K562 (cell line): ENCODE measurements around the gene HAGHL. TPM values are rescaled to one million over a fixed set of nuclear protein-coding genes. Genes with fewer than 3 reads are reported as not detected.

ENCODE experiments used
- CBX1 ChIP-seq: sonication (generic); IDR thresholded peaks from 2 replicates; pipeline ENCODE4 v1.6.1; 2016; ENCODE audit warnings: antibody characterized with exemption, low read depth, mild to moderate bottlenecking
- CHD1 ChIP-seq: fragments of 200-600 bp; sonication (generic); IDR thresholded peaks from one replicate; pipeline ENCODE4 v1.6.1; 2012; ENCODE audit warnings: mild to moderate bottlenecking, moderate library complexity, low read length, inconsistent platforms
- ETS1 ChIP-seq: conservative IDR thresholded peaks from 2 replicates; pipeline ENCODE4 v1.6.1; 2011; ENCODE audit warnings: low read depth, mild to moderate bottlenecking, low read length; ENCODE audit not compliant: control insufficient read depth
- HBP1 ChIP-seq: fragments of 450-650 bp; formaldehyde crosslinking; IDR thresholded peaks from 2 replicates; pipeline ENCODE4 v1.4.0; 2022; ENCODE audit warnings: missing genetic modification characterization
- HNRNPL ChIP-seq: fragments of 200-400 bp; formaldehyde crosslinking; IDR thresholded peaks from 2 replicates; pipeline ENCODE4 v1.6.1; 2017; ENCODE audit warnings: low read depth, mild to moderate bottlenecking, low read length
- RBFOX2 ChIP-seq: fragments of 200-400 bp; formaldehyde crosslinking; IDR thresholded peaks from 2 replicates; pipeline ENCODE4 v1.6.1; 2017; ENCODE audit warnings: low read depth, mild to moderate bottlenecking, low read length, moderate library complexity
- RBM39 ChIP-seq: fragments of 200-400 bp; formaldehyde crosslinking; optimal IDR thresholded peaks from 2 replicates; pipeline ENCODE3; 2018; ENCODE audit warnings: low read depth, low read length
- ZBTB40 ChIP-seq, 2 experiments: fragments of 450-650 bp in 1 of 2; sonication (generic) in 1 of 2; formaldehyde crosslinking in 1 of 2; IDR thresholded peaks; 2 replicates each; pipeline versions ENCODE4 v1.7.1 to v1.9.0; 2016 to 2022; ENCODE audit warnings: inconsistent platforms in 1 of 2, mild to moderate bottlenecking in 1 of 2, missing genetic modification reagents in 1 of 2
- ZNF583 ChIP-seq: fragments of 250-450 bp; sonication (Bioruptor Pico); IDR thresholded peaks from 2 replicates; pipeline ENCODE4 v1.4.0; 2020
- ZNF586 ChIP-seq: fragments of 450-650 bp; formaldehyde crosslinking; conservative IDR thresholded peaks from 2 replicates; pipeline ENCODE4 v1.4.0; 2020; ENCODE audit warnings: mild to moderate bottlenecking, moderate library complexity
- ZNF639 ChIP-seq, 2 experiments: fragments of 200-800 bp in 1 of 2; sonication (Bioruptor generic) in 1 of 2; sonication (generic) in 1 of 2; formaldehyde crosslinking in 1 of 2; IDR thresholded peaks in 1 of 2; conservative IDR thresholded peaks in 1 of 2; 2 replicates each; pipeline versions ENCODE4 v1.5.0 to v1.6.1; 2016 to 2020; ENCODE audit warnings: missing compliant biosample characterization in 1 of 2, missing genetic modification characterization in 1 of 2, missing genetic modification reagents in 1 of 2
- ZNF668 ChIP-seq: fragments of 250-450 bp; sonication (Bioruptor Pico); IDR thresholded peaks from 2 replicates; pipeline ENCODE4 v1.8.0; 2022; ENCODE audit warnings: mild to moderate bottlenecking, inconsistent platforms
- ZNF75A ChIP-seq: fragments of 450-650 bp; formaldehyde crosslinking; IDR thresholded peaks from 2 replicates; pipeline ENCODE4 v1.4.0; 2020; ENCODE audit warnings: mild to moderate bottlenecking
- polyA plus RNA-seq, 8 experiments: library from polyadenylated mRNA; depleted of rRNA in 4 of 8; stranded (reverse) in 5 of 8; unstranded in 3 of 8; fragments of >200 nt; fragmentation: Nextera tagmentation in 2 of 8; fragmentation: Illumina TruSeq in 1 of 8; extraction: Ambion mirVana in 2 of 8; extraction: Trizol in 1 of 8; gene quantifications; 2 replicates each; pipeline versions ENCODE4 v1.2.1 to v1.2.3, GENCODE V29; 2011 to 2014; ENCODE audit warnings: inconsistent platforms in 1 of 8, missing spikeins in 1 of 8
- total RNA-seq, 7 experiments: library from RNA; depleted of rRNA in 6 of 7; stranded (reverse); fragments of >200 nt in 6 of 7; fragmentation: Illumina TruSeq in 2 of 7; extraction: Trizol in 2 of 7; gene quantifications; 2 replicates each; pipeline versions ENCODE4 v1.2.1 to v1.2.3, GENCODE V29; 2011 to 2021; ENCODE audit warnings: low replicate concordance in 1 of 7

HAGHL gene
- total and polyA plus RNA-seq, 9 of the 15 experiments (the other 6 are each of a cell fraction or from before 2014, with no cell fraction given) = 0.31 to 83.4 (median 20.7) TPM

GRCh38 chr16:728890-729744 lies 2.2 kb downstream of the HAGHL start (continued):
- TF ChIP-seq ZBTB40 (IDR thresholded peaks at IDR 0.05) = no peak
- TF ChIP-seq ZBTB40 (CRISPR knock-in tag; IDR thresholded peaks at IDR 0.05) = no peak
- no peak for TF ChIP-seq ZNF583
- peak; percentile 72 for TF ChIP-seq RBFOX2
- TF ChIP-seq RBM39 = no peak
- no peak for TF ChIP-seq ZNF75A (CRISPR knock-in tag)
- peak; percentile 86; the same call in 1 of the 2 replicates for TF ChIP-seq HNRNPL
- TF ChIP-seq ZNF586 (CRISPR knock-in tag) = no peak
- TF ChIP-seq CBX1 = no peak
- peak; percentile 14; the same call in 1 of the 2 replicates for TF ChIP-seq ETS1
- no peak for TF ChIP-seq HBP1 (CRISPR knock-in tag)
- TF ChIP-seq ZNF639 (CRISPR knock-in tag; conservative IDR thresholded peaks at IDR 0.05 in 1 of 2, IDR thresholded peaks at IDR 0.05 in 1 of 2) = no peak
- TF ChIP-seq ZNF668 = no peak
- no peak for TF ChIP-seq CHD1
